NT2/D1 (cell line): ENCODE results near the gene COL21A1.

Experiments
- SUZ12 ChIP-seq: IDR thresholded peaks from 2 replicates; pipeline ENCODE4 v1.6.1; 2011; ENCODE audit not compliant: insufficient read length, insufficient read depth; ENCODE audit errors: extremely low read depth
- YY1 ChIP-seq: IDR thresholded peaks from 2 replicates; pipeline ENCODE4 v1.6.1; 2011; ENCODE audit not compliant: insufficient read length, insufficient read depth
- ZNF274 ChIP-seq: IDR thresholded peaks from 2 replicates; pipeline ENCODE4 v1.6.1; 2011; ENCODE audit warnings: mild to moderate bottlenecking, low read depth, low read length

DNA sequence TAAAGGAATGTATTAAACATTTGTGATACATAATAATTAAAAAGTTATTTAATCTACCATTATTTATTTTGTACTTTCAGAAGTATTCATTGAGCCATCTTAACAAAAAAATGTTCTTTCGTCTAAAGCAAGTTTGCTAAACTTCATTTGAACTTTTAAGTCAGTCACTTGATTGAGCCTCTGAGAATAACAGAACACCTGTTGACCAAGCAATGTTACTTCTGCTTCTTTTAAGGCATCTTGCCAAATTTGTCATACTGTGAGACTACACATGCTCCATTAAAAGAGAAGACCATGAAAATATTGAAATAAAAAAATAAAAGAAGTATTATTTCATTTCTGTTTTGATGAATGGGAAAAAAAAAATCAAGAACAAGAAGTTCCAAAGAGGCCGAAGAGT lies 230.2 kb downstream of the COL21A1 start:
- TF ChIP-seq ZNF274: no peak
- TF ChIP-seq SUZ12: no peak
- TF ChIP-seq YY1: no peak
